HCT116 (cell line): Measurements from ENCODE around the gene RBM12. TPM values are rescaled to one million over a fixed set of nuclear protein-coding genes. Genes with fewer than 3 reads are reported as not detected.

Source experiments
- JUND ChIP-seq: IDR thresholded peaks from 2 replicates; pipeline ENCODE4 v1.6.1; 2012
- RAD21 ChIP-seq: IDR thresholded peaks from 2 replicates; pipeline ENCODE4 v1.6.1; 2012; ENCODE audit warnings: low read depth, mild to moderate bottlenecking
- REST ChIP-seq: IDR thresholded peaks from 2 replicates; pipeline ENCODE4 v1.6.1; 2012; ENCODE audit warnings: low read depth
- SP1 ChIP-seq: IDR thresholded peaks from 2 replicates; pipeline ENCODE4 v1.6.1; 2012; ENCODE audit warnings: low read depth
- ZBTB33 ChIP-seq: IDR thresholded peaks from 2 replicates; pipeline ENCODE4 v1.6.1; 2011; ENCODE audit warnings: mild to moderate bottlenecking, low read length, moderate library complexity; ENCODE audit not compliant: insufficient replicate concordance; ENCODE audit errors: extremely low read depth
- total RNA-seq: library from RNA; stranded (reverse); gene quantifications from one replicate; pipeline ENCODE4 v1.2.1, GENCODE V29; 2021; ENCODE audit not compliant: unreplicated experiment

The RBM12 gene
- total RNA-seq, 1 experiment from 2014 or later: 110 TPM

GRCh38 chr20:35600993-35601973 is 63.4 kb downstream of the RBM12 start (continued):
- TF ChIP-seq REST: no peak
- no peak for TF ChIP-seq ZBTB33
- no peak for TF ChIP-seq RAD21
- TF ChIP-seq SP1: no peak
- no peak for TF ChIP-seq JUND
